GM12878 (cell line): ENCODE measurements around the gene OSGEPL1. TPM values are rescaled to one million over a fixed set of nuclear protein-coding genes. Genes with fewer than 3 reads are reported as not detected.

Experiments used
- BCL3 ChIP-seq: IDR thresholded peaks from 2 replicates; pipeline ENCODE4 v1.6.1; 2011; ENCODE audit warnings: borderline replicate concordance, low read depth, mild to moderate bottlenecking, moderate library complexity, low read length; ENCODE audit not compliant: insufficient read depth, poor library complexity, severe bottlenecking
- EP300 ChIP-seq, 2 experiments: fragments of 150-350 bp in 1 of 2; IDR thresholded peaks; 2 replicates each; pipeline ENCODE4 v1.6.1; 2011 to 2012; ENCODE audit warnings: low read depth in 2 of 2, low read length in 2 of 2, borderline replicate concordance in 1 of 2, improper control_type of control experiment in 1 of 2, inconsistent platforms in 1 of 2; ENCODE audit not compliant: control insufficient read depth in 1 of 2
- FOS ChIP-seq: IDR thresholded peaks from 3 replicates; pipeline ENCODE4 v1.6.1; 2011; ENCODE audit warnings: borderline replicate concordance; ENCODE audit not compliant: insufficient read length; ENCODE audit errors: extremely low read depth
- FOXK2 ChIP-seq: fragments of 450-650 bp; IDR thresholded peaks from 2 replicates; pipeline ENCODE4 v1.6.1; 2017; ENCODE audit warnings: mild to moderate bottlenecking, moderate library complexity
- FOXM1 ChIP-seq: IDR thresholded peaks from 2 replicates; pipeline ENCODE4 v1.6.1; 2012; ENCODE audit warnings: low read depth, mild to moderate bottlenecking, inconsistent platforms, low read length, moderate library complexity
- HDGF ChIP-seq: fragments of 450-650 bp; IDR thresholded peaks from 2 replicates; pipeline ENCODE4 v1.6.1; 2016; ENCODE audit warnings: antibody characterized with exemption
- LARP7 ChIP-seq: fragments of 450-650 bp; IDR thresholded peaks from 2 replicates; pipeline ENCODE4 v1.6.1; 2017; ENCODE audit warnings: mild to moderate bottlenecking
- MEF2A ChIP-seq: IDR thresholded peaks from 2 replicates; pipeline ENCODE4 v1.6.1; 2011; ENCODE audit warnings: low read depth, mild to moderate bottlenecking, low read length, moderate library complexity; ENCODE audit not compliant: insufficient read depth
- MEF2B ChIP-seq: fragments of 450-650 bp; IDR thresholded peaks from 2 replicates; pipeline ENCODE4 v1.6.1; 2018; ENCODE audit warnings: mild to moderate bottlenecking, moderate library complexity; ENCODE audit not compliant: partially characterized antibody, poor library complexity, severe bottlenecking
- NFYB ChIP-seq: IDR thresholded peaks from 2 replicates; pipeline ENCODE4 v1.6.1; 2011; ENCODE audit warnings: low read depth, mild to moderate bottlenecking, low read length, improper control_type of control experiment, moderate library complexity; ENCODE audit not compliant: insufficient read depth
- NKRF ChIP-seq: fragments of 450-650 bp; conservative IDR thresholded peaks from 2 replicates; pipeline ENCODE4 v1.6.1; 2017; ENCODE audit warnings: mild to moderate bottlenecking, moderate library complexity
- PKNOX1 ChIP-seq: fragments of 450-650 bp; IDR thresholded peaks from 2 replicates; pipeline ENCODE4 v1.6.1; 2016; ENCODE audit warnings: mild to moderate bottlenecking
- POLR2AphosphoS5 ChIP-seq: IDR thresholded peaks from 2 replicates; pipeline ENCODE4 v1.6.1; 2011; ENCODE audit warnings: mild to moderate bottlenecking, low read length, inconsistent platforms
- RELB ChIP-seq: fragments of 450-650 bp; IDR thresholded peaks from 2 replicates; pipeline ENCODE4 v1.6.1; 2017; ENCODE audit warnings: low read depth, mild to moderate bottlenecking, moderate library complexity
- STAT3 ChIP-seq: IDR thresholded peaks from 2 replicates; pipeline ENCODE4 v1.6.1; 2011; ENCODE audit warnings: low read depth, low read length, improper control_type of control experiment
- TARDBP ChIP-seq: IDR thresholded peaks from 2 replicates; pipeline ENCODE4 v1.6.1; 2016; ENCODE audit warnings: borderline replicate concordance
- TCF3 ChIP-seq: IDR thresholded peaks from 2 replicates; pipeline ENCODE4 v1.6.1; 2012; ENCODE audit warnings: low read depth, mild to moderate bottlenecking, low read length, borderline replicate concordance; ENCODE audit not compliant: insufficient read depth
- TCF7 ChIP-seq: IDR thresholded peaks from 2 replicates; pipeline ENCODE4 v1.6.1; 2014; ENCODE audit warnings: antibody characterized with exemption, borderline replicate concordance
- YBX1 ChIP-seq: fragments of 450-650 bp; IDR thresholded peaks from 2 replicates; pipeline ENCODE4 v1.6.1; 2016; ENCODE audit warnings: antibody characterized with exemption
- ZNF274 ChIP-seq: IDR thresholded peaks from one replicate; pipeline ENCODE4 v1.8.0; 2011; ENCODE audit not compliant: insufficient read length, insufficient read depth
- ZZZ3 ChIP-seq: IDR thresholded peaks from 2 replicates; pipeline ENCODE4 v1.6.1; 2011; ENCODE audit warnings: low read depth; ENCODE audit not compliant: control insufficient read depth, insufficient read length
- polyA plus RNA-seq, 11 experiments: library from polyadenylated mRNA; depleted of rRNA in 4 of 11; unstranded in 6 of 11; stranded (reverse) in 5 of 11; fragments of >200 nt; fragmentation: Nextera tagmentation in 4 of 11; fragmentation: Illumina TruSeq in 1 of 11; extraction: Ambion mirVana in 4 of 11; extraction: Trizol in 1 of 11; gene quantifications; 1 replicate in 1 of 11; 2 replicates in 10 of 11; pipeline versions ENCODE4 v1.2.1 to v1.2.3, GENCODE V29; 2011 to 2016; ENCODE audit warnings: inconsistent platforms in 2 of 11, missing spikeins in 2 of 11, low read depth in 1 of 11
- total RNA-seq, 4 experiments: library from RNA; depleted of rRNA in 3 of 4; stranded (reverse); fragments of >200 nt in 3 of 4; fragmentation: Illumina TruSeq in 1 of 4; extraction: Trizol in 1 of 4; gene quantifications; 2 replicates each; pipeline versions ENCODE4 v1.2.1 to v1.2.3, GENCODE V29; 2013 to 2021

Gene OSGEPL1
- total and polyA plus RNA-seq, 10 of the 15 experiments (the other 5 are each of a cell fraction or from before 2014, with no cell fraction given) = 6.7 to 18.0 (median 9.4) TPM

GRCh38 chr2:189783927-189784867 lies 21.6 kb upstream of the OSGEPL1 start, which contains the start of the genes ORMDL1 and PMS1 (continued):
- TF ChIP-seq RELB (peak; percentile 97), HDGF (peak; percentile 82), TARDBP (no peak), PKNOX1 (peak; percentile 99), FOXM1 (no peak), BCL3 (peak; percentile 36), EP300 (IDR thresholded peaks at IDR 0.05; ENCODE audit: borderline replicate concordance in 1 of 2, control insufficient read depth in 1 of 2, low read depth in 2 of 2, low read length in 2 of 2) (0 out of 4 replicates have a peak, but pooled peaks of 1 of the 2 experiments have one; percentile 27), MEF2A (no peak), YBX1 (no peak), FOS (no peak), FOXK2 (peak; percentile 90), POLR2AphosphoS5 (peak; percentile 96), LARP7 (peak; percentile 72), TCF3 (0 out of 2 replicates have a peak, but pooled peaks have one; percentile 3), NFYB (peak; percentile 91), STAT3 (no peak), TCF7 (no peak), NKRF (peak; percentile 19), ZNF274 (no peak), ZZZ3 (no peak), MEF2B (no peak)
